ENCODE results near the gene LDLRAD2.

Gene LDLRAD2

DNA sequence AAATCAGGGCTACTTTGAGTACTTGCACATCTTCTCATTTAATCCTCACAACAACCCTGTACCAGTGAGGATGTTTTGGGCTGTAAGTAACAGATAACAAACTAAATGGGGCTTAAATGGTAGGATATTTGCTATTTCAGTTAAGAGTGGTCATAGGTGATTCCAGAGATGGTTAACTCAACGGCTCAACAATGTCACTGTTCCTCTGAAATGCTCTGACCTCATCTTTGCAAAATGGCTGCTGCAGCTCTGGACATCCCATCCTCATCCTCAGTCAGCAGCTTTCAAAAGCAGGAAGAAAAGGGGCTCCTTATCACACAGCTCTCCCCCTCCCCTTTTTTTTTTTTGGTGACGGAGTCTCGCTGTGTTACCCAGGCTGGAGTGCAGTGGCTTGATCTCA lies 1.5 kb downstream of the LDLRAD2 start:
- Mint-ChIP-seq H3K4me1 (ENCODE audit: low read depth) (peaks cover 3% of the 10 kb centered on the region), H3K27me3 (ENCODE audit: low read depth) (peaks cover 14% of the 10 kb centered on the region), H3K9me3 (no peaks in the 10 kb centered on the region), H3K36me3 (ENCODE audit: low read depth) (no peaks in the 10 kb centered on the region), H3K27ac (no peak overlapping the region), H3K4me3 (no peak overlapping the region)

DNA sequence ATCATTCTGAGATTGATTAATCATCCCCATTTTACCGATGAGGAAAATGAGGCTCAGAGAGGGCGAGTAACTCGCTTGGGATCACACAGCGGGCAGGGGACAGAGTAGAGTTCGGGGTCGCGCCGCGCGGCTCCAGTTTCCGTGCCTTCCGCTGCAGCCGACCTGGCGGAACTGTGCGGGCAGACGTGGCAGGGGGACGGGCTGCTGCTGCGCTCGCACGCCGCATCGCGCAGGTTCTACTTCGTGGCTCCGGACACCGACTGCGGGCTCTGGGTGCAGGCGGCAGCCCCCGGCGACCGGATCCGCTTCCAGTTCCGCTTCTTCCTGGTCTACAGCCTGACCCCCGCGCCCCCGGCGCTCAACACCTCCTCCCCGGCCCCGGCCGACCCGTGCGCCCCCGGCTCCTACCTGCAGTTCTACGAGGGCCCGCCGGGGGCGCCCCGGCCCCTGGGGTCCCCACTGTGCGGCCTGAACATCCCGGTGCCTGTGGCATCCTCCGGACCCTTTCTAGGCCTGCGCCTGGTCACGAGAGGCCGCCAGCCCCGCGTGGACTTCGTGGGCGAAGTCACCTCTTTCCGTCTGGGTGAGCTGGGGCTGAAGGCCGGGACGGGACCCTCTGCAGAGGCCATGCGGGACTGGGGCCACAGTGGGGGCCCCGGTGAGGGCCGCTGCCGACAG lies 2.3 kb downstream of the LDLRAD2 start:
- Mint-ChIP-seq H3K27me3 (ENCODE audit: low read depth) (peaks cover 14% of the 10 kb centered on the region), H3K4me3 (no peak overlapping the region), H3K4me1 (ENCODE audit: low read depth) (peaks cover 5% of the 10 kb centered on the region), H3K36me3 (ENCODE audit: low read depth) (no peaks in the 10 kb centered on the region), H3K9me3 (no peaks in the 10 kb centered on the region), H3K27ac (no peak overlapping the region)

DNA sequence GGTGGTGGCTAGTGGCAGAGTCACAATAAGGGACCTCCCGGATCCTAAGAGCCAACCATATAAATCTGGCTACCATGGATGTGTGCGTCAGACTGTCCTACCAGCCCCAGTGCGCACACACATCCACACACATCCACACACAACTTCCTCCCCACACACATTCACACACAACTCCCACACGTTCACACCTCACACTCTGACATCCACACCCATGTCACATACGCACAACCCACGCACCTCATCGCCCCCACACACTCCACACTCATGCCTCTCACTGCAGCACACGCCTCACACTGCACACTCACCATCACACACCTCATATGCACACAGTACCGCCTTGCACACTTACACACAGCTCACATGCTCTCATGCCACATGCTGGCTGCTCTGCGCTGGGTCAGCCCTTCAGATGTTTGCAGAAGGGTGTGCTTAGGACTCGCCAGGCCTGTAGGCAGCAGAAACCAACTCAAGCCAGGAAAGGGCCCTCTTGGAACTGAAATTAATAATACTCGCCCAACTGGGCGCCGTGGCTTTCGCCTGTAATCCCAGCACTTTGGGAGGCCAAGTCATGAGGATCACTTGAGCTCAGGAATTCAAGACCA lies 3.0 kb downstream of the LDLRAD2 start:
- H3K36me3 Mint-ChIP-seq (ENCODE audit: low read depth) = no peaks in the 10 kb centered on the region
- no peak overlapping the region for H3K27ac Mint-ChIP-seq
- peaks cover 14% of the 10 kb centered on the region for H3K27me3 Mint-ChIP-seq (ENCODE audit: low read depth)
- H3K4me3 Mint-ChIP-seq = peak overlapping the region; percentile 45
- peaks cover 5% of the 10 kb centered on the region for H3K4me1 Mint-ChIP-seq (ENCODE audit: low read depth)
- no peaks in the 10 kb centered on the region for H3K9me3 Mint-ChIP-seq

DNA sequence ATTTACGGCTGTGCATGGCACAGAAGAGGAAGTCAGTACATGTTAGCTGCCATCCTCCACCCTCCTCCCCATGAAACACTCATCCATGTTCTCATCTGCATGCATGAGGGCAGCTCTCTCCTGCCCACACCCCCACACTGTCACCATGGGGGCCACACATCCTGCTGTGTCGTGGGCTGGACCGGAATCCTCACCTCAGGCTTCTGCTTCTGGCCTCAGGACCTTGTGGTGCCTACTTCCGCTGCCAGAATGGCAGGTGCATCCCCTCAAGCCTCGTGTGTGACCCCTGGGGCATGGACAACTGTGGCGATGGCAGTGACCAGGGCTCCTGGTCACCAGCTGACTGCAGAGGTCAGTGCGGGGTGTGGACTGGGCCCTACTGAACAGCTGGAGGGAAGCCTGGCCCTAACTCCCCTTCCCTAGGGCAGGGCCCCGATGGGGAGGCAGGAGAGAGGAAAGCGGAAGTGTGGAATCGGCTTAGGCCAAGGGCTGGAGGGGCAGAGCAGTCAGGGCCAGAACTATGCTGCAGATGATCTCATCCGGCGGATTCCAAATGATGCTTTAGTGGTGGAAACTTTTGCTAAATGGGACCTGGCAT lies 3.8 kb downstream of the LDLRAD2 start:
- Mint-ChIP-seq H3K27me3 (ENCODE audit: low read depth) (peaks cover 14% of the 10 kb centered on the region), H3K9me3 (no peaks in the 10 kb centered on the region), H3K4me1 (ENCODE audit: low read depth) (peaks cover 5% of the 10 kb centered on the region), H3K36me3 (ENCODE audit: low read depth) (no peaks in the 10 kb centered on the region), H3K27ac (no peak overlapping the region), H3K4me3 (no peak overlapping the region)

DNA sequence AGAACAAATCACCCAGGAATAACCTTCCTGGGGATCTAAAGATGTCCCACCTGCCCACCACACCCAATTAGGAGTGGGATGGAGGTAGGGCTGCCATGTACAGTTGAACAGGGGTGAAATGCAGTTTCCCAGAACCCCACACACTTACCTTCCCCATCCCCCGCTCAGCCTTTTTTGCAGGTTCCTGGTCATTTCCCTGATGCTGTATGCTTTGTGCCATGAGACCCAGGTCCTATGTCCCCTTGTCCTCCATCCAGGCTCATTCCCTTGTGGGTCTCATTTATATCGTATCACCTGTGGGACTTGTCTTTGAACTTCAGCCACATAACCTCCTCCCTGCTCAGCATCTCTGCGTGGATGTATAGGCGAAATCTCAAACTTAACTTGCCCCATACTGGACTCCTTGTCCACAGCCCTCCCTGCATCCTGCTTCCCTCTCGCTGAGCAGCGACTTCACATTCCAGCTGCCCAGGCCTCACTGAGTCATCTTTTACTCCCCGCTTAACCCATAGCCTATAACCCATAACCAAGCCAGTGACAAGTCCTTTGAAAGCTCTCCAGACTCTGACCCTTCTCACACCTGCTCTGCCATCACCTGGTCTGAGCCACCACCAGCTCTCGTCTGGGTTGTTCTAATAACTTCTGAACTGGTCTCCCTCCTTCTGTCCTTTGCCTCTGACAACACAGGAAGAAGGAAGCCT lies 4.7 kb downstream of the LDLRAD2 start:
- no peaks in the 10 kb centered on the region for H3K9me3 Mint-ChIP-seq
- no peaks in the 10 kb centered on the region for H3K36me3 Mint-ChIP-seq (ENCODE audit: low read depth)
- no peak overlapping the region for H3K27ac Mint-ChIP-seq
- peaks cover 14% of the 10 kb centered on the region for H3K27me3 Mint-ChIP-seq (ENCODE audit: low read depth)
- peaks cover 5% of the 10 kb centered on the region for H3K4me1 Mint-ChIP-seq (ENCODE audit: low read depth)
- H3K4me3 Mint-ChIP-seq = no peak overlapping the region

DNA sequence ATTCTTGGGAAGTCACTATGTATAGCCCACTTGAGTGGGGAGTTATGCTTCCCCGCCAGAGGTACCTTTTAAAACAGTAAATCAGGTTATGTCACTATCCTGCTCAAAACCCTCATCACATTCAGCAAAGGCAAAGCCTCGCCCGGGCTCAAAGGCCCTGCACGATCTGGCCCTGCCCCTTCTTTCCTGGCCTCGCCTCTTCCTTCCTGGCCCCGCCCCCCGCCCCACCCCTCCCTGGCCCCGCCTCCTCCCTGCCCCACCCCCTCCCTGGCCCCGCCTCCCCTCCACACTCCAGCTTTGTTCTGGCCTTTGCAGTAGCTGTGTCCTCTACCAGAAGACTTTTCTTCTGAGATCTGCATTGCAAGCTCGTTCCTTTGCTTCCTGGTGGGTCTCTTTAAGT lies 6.6 kb downstream of the LDLRAD2 start:
- no peaks in the 10 kb centered on the region for H3K36me3 Mint-ChIP-seq (ENCODE audit: low read depth)
- H3K27me3 Mint-ChIP-seq (ENCODE audit: low read depth) = peaks cover 6% of the 10 kb centered on the region
- peaks cover 5% of the 10 kb centered on the region for H3K4me1 Mint-ChIP-seq (ENCODE audit: low read depth)
- peak overlapping the region; percentile 15 for H3K27ac Mint-ChIP-seq
- H3K9me3 Mint-ChIP-seq = no peaks in the 10 kb centered on the region
- H3K4me3 Mint-ChIP-seq = no peak overlapping the region

DNA sequence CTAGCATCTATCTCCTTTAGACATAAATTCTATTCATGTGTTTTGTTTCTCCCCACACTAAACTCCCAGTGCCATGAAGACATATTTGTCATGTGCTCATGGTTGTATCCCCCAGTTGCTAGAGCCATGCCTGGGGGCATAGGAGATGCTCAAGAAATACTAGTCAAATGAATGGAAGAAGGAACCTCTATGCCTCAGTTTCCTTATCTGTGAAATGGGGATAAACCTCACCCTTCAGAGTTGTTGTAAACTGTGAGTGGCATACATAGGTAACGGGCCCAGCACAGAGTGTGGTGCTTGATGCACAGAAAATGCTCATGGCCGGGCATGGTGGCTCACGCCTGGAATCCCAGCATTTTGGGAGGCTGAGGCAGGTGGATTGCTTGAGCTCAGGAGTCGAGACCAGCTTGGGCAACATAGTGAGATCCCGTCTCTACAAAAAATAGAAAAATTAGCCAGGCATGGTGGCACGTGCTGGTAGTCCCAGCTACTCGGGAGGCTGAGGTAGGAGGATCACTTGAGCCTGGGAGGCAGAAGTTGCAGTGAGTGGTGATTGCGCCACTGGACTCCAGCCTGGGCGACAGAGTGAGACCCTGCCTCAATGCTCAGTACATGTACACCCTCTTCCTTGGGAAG lies 8.7 kb downstream of the LDLRAD2 start:
- Mint-ChIP-seq H3K9me3 (no peaks in the 10 kb centered on the region), H3K27ac (no peak overlapping the region), H3K27me3 (ENCODE audit: low read depth) (no peaks in the 10 kb centered on the region), H3K4me1 (ENCODE audit: low read depth) (peaks cover 2% of the 10 kb centered on the region), H3K4me3 (no peak overlapping the region), H3K36me3 (ENCODE audit: low read depth) (no peaks in the 10 kb centered on the region)

DNA sequence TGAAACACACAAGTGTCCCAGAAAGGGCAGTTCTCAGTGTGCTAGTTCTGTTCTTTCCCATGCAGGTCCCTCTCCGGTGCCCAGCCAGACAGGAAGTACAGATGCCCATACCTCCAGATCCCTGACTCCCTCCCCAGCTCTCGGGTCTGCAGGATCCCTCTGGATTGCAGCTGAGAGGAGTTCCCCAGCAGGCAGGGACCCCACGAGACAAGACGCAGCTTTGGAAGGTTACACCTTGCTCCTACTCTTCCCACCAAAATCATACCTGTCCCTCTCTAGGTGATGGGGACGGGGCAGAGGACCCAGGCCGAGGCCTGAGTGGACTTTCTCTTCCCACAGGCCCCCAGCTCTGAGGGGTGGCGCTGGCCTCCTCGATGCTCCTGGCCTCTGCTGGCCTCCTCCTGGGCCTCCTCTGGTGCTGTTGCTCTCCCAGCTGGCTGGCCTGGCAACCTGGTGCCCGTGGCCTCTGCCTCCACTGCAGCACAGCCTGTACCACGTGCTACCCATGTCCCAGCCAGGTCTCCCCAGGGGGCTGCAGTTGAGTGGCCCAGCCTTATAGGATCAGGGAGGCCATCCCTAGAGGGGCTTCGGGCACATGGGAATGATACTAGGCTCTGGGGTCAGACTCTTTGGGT lies 9.4 kb downstream of the LDLRAD2 start:
- no peaks in the 10 kb centered on the region for H3K27me3 Mint-ChIP-seq (ENCODE audit: low read depth)
- H3K36me3 Mint-ChIP-seq (ENCODE audit: low read depth) = no peaks in the 10 kb centered on the region
- no peak overlapping the region for H3K4me3 Mint-ChIP-seq
- peaks cover 2% of the 10 kb centered on the region for H3K4me1 Mint-ChIP-seq (ENCODE audit: low read depth)
- no peak overlapping the region for H3K27ac Mint-ChIP-seq
- no peaks in the 10 kb centered on the region for H3K9me3 Mint-ChIP-seq

DNA sequence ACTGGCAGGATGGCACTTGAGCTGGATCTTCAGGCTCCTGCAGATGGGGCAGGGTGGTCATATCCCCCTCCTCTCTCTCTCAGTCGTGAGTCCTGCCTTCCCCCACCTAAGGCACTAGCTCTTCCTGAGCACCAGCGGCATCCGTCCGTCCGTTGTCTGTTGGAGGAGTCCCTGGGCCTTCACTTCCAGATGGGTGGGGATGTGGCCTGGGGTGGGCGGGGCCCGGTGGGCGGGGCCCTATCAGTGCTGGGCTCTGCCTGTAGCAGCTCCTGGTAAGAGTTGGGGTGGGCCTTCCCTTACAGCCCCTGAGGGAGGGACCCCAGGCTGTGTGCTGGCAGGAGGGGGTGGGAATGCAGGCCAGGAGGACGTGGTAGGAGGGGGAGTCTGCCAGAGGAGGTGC lies 10.3 kb downstream of the LDLRAD2 start:
- Mint-ChIP-seq H3K36me3 (ENCODE audit: low read depth) (no peaks in the 10 kb centered on the region), H3K27me3 (ENCODE audit: low read depth) (no peaks in the 10 kb centered on the region), H3K9me3 (no peaks in the 10 kb centered on the region), H3K4me3 (no peak overlapping the region), H3K27ac (no peak overlapping the region), H3K4me1 (ENCODE audit: low read depth) (peaks cover 2% of the 10 kb centered on the region)

DNA sequence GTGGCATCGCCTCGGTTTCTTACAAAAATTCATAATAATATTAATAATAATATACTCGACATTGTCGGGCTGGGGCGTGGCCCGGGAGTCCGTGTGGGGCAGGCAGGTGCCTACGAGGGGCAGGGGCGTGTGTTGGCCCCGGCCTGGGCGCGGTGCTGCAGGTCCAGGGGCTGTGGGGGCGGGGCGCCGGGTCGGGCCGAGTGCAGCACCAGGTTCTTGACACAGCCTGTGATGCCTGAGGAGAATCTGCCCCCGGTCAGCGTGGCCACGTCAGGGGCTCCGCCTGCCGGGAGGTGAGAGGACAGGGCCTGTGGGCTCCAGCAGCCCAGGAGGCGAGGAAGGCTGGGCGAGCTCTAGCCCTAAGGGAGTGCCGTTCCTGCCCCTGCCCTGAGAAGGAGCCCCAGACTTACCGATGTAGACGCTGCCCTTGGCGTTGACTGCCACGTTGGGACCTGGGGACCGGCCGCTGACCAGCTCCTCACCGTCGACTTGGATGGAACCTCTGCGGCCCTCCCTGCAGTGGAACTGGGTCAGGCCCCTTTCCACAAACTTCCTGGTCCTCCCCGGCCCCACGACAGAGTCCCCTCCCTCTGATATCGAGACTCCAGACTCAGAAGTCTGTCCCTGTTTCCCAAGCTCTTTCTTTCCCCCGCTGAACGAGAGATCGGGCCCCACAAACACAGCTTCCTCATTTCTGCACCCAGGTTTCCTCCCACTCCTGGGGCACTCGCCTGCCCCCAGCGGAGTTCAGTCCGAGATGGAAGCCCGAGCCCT lies 11.3 kb downstream of the LDLRAD2 start:
- Mint-ChIP-seq H3K27me3 (ENCODE audit: low read depth) (no peaks in the 10 kb centered on the region), H3K9me3 (no peaks in the 10 kb centered on the region), H3K27ac (no peak overlapping the region), H3K4me3 (no peak overlapping the region), H3K4me1 (ENCODE audit: low read depth) (peaks cover 2% of the 10 kb centered on the region), H3K36me3 (ENCODE audit: low read depth) (no peaks in the 10 kb centered on the region)

DNA sequence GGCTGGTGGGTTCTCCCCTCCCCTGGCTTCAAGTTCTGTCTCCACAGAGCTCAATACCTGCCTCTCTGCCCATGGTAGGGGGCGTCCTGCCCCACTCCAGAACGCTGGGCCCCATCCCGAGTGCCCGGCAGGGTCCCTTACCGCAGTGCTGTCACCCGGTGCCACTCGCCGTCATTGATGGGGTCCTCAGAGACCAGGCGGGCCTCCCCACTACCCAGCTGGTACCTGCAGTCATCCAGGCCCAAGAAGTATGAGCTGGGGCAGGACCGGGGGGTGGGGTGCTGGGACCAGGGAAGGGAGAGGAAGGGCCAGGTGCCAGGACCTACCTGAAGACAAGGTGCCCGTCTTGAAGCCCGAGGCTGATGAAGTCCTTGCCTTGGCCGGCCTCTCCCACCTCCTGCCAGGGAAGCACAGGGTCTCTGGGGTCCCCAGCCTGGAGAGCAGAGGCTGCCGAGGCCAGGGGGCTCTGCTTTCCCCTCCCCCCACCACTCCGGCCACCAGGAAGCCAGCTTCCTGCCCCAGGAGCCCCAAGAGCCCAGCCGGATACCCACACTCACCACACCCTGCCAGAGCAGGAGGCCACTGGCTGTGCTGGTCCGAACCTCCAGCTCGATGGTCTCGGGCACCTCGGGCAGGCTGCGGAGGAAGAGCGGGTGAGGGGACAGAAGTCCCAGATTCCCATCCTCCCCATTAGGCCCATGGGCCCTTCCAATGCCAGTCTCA lies 12.1 kb downstream of the LDLRAD2 start:
- Mint-ChIP-seq H3K4me1 (ENCODE audit: low read depth) (no peaks in the 10 kb centered on the region), H3K27ac (no peak overlapping the region), H3K9me3 (no peaks in the 10 kb centered on the region)

DNA sequence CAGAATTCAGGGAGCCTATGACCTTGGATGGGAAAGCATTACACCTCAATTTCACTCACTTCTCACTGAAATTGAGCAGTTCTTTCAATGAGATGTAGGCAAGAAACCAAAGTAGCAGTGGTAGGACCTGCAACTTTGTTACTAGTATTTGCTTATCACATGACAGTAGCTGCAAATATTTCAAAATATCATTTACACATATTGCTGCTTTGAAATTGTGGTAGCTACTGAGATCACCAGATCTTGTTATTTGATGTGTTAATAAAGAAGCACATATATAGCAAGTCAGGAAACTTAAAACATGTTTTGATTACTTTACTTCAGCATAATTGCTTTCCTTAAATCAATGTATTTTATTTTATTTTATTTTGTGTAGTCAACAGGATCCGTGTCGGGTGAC lies 12.9 kb downstream of the LDLRAD2 start:
- no peaks in the 10 kb centered on the region for H3K36me3 Mint-ChIP-seq (ENCODE audit: low read depth)

More for the DNA sequence above, 12.1 kb downstream of the LDLRAD2 start:
- Mint-ChIP-seq H3K36me3 (ENCODE audit: low read depth) (no peaks in the 10 kb centered on the region), H3K27me3 (ENCODE audit: low read depth) (no peaks in the 10 kb centered on the region), H3K4me3 (no peak overlapping the region)

DNA sequence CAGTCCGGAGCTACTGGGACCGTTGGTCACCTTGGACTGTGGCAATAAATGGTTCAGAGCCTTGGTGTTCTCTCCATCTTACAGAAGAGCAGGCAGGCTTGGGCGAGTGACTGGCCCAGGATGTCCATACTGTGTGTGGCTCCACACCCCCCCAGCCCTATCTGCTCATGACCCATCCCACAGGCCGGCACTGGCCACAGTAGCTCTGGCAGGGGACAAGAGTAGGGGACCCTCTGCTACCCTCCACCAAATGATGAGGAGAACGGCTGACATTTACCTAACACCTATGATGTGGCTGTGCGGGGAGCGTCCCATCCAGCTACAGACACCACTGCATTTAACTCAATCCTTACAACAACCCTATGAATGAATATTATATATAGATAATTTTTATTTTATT lies 13.3 kb downstream of the LDLRAD2 start:
- H3K4me3 Mint-ChIP-seq = no peak overlapping the region
- no peaks in the 10 kb centered on the region for H3K4me1 Mint-ChIP-seq (ENCODE audit: low read depth)
- no peak overlapping the region for H3K27ac Mint-ChIP-seq
- no peaks in the 10 kb centered on the region for H3K9me3 Mint-ChIP-seq
- no peaks in the 10 kb centered on the region for H3K27me3 Mint-ChIP-seq (ENCODE audit: low read depth)
- H3K36me3 Mint-ChIP-seq (ENCODE audit: low read depth) = no peaks in the 10 kb centered on the region

More for the DNA sequence above, 12.9 kb downstream of the LDLRAD2 start:
- Mint-ChIP-seq H3K27me3 (ENCODE audit: low read depth) (no peaks in the 10 kb centered on the region), H3K9me3 (no peaks in the 10 kb centered on the region), H3K4me3 (no peak overlapping the region), H3K27ac (no peak overlapping the region), H3K4me1 (ENCODE audit: low read depth) (no peaks in the 10 kb centered on the region)
